ENCODE results near the gene EXOSC6. TPM values are rescaled to one million over a fixed set of nuclear protein-coding genes. Genes with fewer than 3 reads are reported as not detected.
"Not testable (repeated sequence)": the region's sequence is repeated elsewhere in the genome, so short reads cannot be mapped to it uniquely, and the experiment has no call there.

The EXOSC6 gene
- total RNA-seq, 1 experiment from 2014 or later: 32.1 TPM

DNA sequence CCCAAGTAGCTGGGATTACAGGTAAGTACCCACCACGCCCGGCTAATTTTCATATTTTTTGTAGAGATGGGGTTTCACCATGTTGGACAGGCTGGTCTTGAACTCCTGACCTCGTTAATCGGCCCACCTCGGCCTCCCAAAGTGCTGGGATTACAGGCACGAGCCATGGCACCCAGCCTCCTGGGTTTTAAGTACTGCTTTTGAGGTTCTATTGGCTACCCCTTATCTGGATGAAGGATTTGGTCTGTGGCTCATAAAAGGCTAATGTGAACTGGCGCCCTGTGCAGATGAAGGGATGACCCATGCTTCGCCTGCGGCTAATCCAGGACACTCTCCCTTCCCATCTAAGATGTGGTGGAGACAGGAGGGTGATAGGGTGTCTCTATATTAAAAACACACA lies 52.6 kb downstream of the EXOSC6 start:
- H3K36me3 ChIP-seq; H3K4me3 ChIP-seq; H3K9me3 ChIP-seq (replicated peaks); H3K27me3 ChIP-seq (replicated peaks); H3K4me1 ChIP-seq (replicated peaks); H3K27ac ChIP-seq; DNase-seq (ENCODE audit: low read depth in 1 of 2, low spot score in 2 of 2): not testable (repeated sequence)

DNA sequence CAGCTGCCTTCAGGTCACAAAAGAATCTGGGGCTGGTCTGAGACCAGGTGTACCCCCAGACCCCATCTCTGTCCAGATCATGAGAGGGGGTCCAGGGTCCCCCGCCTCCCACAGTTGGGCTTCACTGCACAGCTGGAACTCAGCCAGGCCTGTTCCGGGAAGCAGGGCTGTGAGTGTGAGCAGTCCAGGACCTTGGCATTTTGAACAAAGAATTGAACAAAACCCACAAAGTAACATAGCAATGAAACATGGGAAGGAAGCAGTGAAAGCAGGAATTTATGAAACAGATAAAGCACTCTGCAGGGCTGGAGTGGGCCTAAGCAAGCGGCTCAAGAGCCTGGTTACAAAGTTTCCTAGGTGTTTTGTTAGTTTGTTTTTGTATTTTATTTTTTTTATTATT lies 53.1 kb downstream of the EXOSC6 start:
- H3K27ac ChIP-seq; DNase-seq (ENCODE audit: low read depth in 1 of 2, low spot score in 2 of 2); H3K9me3 ChIP-seq (replicated peaks); H3K4me3 ChIP-seq; H3K4me1 ChIP-seq (replicated peaks); H3K36me3 ChIP-seq; H3K27me3 ChIP-seq (replicated peaks): not testable (repeated sequence)

DNA sequence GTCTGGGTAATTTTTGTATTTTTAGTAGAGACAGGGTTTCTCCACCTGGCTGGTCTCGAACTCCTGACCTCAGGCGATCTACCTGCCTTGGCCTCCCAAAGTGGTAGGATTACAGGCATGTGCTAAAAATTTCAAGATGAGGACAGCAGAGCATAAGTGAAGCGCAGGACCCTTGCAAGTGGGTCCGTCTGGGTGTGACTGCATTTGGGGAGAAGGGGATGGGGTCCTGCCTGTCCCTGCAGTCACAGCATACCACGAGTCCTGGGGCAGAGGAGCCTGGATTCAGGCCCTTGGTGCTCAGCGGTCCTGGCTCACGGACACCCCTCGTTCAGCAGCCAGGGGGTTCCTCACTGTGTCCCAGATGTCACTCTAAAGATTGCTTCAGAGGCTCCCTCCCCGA lies 53.5 kb downstream of the EXOSC6 start:
- H3K27me3 ChIP-seq (replicated peaks); H3K9me3 ChIP-seq (replicated peaks); H3K27ac ChIP-seq; H3K36me3 ChIP-seq; H3K4me1 ChIP-seq (replicated peaks); H3K4me3 ChIP-seq; DNase-seq (ENCODE audit: low read depth in 1 of 2, low spot score in 2 of 2): not testable (repeated sequence)

DNA sequence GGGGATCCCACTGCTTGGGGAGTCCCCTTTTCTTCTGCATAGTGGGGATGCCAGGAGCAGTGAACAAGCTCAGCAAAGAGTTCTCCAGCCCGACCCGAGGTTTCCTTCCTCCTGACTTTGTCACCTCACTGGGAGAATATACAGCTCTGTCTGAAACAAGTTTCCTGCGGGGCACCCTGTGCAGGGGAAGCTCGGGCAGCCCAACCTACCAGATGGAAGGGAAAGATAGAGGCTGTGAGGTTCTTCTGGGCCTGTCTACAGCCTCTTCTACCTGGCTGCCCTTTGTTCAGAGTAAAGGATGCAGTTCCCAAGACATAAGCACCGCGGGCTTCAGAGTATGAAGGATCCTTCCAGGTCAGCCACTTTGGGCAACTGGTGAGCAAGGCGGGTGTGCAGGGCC lies 54.1 kb downstream of the EXOSC6 start:
- DNase-seq (ENCODE audit: low read depth in 1 of 2, low spot score in 2 of 2); H3K4me1 ChIP-seq (replicated peaks): not testable (repeated sequence)

More for the DNA sequence above, 54.1 kb downstream of the EXOSC6 start:
- not testable (repeated sequence) for H3K36me3 ChIP-seq; H3K27me3 ChIP-seq (replicated peaks); H3K4me3 ChIP-seq; H3K9me3 ChIP-seq (replicated peaks); H3K27ac ChIP-seq

Other genes starting within 250 kb of the EXOSC6 start
- gene PDPR, start 137.6 kb downstream of the EXOSC6 start, total RNA-seq (2014; rRNA removed; shearing (Covaris generic)): 3.9 and 6.8 TPM in 2 replicates
- gene CLEC18C, start 78.2 kb downstream of the EXOSC6 start, total RNA-seq (2014; rRNA removed; shearing (Covaris generic)): not detected in 2 replicates
- gene AARS1, start 37.6 kb upstream of the EXOSC6 start, total RNA-seq (2014; rRNA removed; shearing (Covaris generic)): 69.6 and 77.0 TPM in 2 replicates
- gene DDX19B, start 47.2 kb upstream of the EXOSC6 start, total RNA-seq (2014; rRNA removed; shearing (Covaris generic)): 39.6 and 55.9 TPM in 2 replicates
- 30.1 and 49.7 TPM in 2 replicates for gene DDX19A, start 95.0 kb upstream of the EXOSC6 start, total RNA-seq (2014; rRNA removed; shearing (Covaris generic))
- 23.2 and 43.8 TPM in 2 replicates for gene ST3GAL2, start 187.2 kb upstream of the EXOSC6 start, total RNA-seq (2014; rRNA removed; shearing (Covaris generic))
- 3.4 and 5.3 TPM in 2 replicates for gene FCSK, start 202.7 kb upstream of the EXOSC6 start, total RNA-seq (2014; rRNA removed; shearing (Covaris generic))